ENCODE data around the gene CTTN.
A peak's percentile ranks its signal among the peaks of the same experiment; 100 is the strongest.
"Not testable (repeated sequence)": the region's sequence is repeated elsewhere in the genome, so short reads cannot be mapped to it uniquely, and the experiment has no call there.

The CTTN gene

GRCh38 chr11:70381350-70381749 lies 17.0 kb upstream of the CTTN start:
- H3K4me1 ChIP-seq (ENCODE audit: insufficient read depth, insufficient read length), result peaks cover 4% of the 10 kb centered on the region
- DNase-seq (ENCODE audit: low read depth, low spot score), result no peak
- TF ChIP-seq ZNF274 (IDR thresholded peaks at IDR 0.05; ENCODE audit: low read depth, low read length), result no peak
- TF ChIP-seq SUZ12 (IDR thresholded peaks at IDR 0.05; ENCODE audit: extremely low read depth, insufficient read depth, insufficient read length), result no peak
- no peak for TF ChIP-seq YY1 (IDR thresholded peaks at IDR 0.05; ENCODE audit: insufficient read depth, insufficient read length)
- H3K9ac ChIP-seq (ENCODE audit: insufficient read length, low read depth), result no peak overlapping the region
- H3K27me3 ChIP-seq (ENCODE audit: insufficient read depth, insufficient read length), result no peaks in the 10 kb centered on the region
- no peak overlapping the region for H3K4me3 ChIP-seq (ENCODE audit: insufficient read length, low read depth)
- H3K9me3 ChIP-seq (ENCODE audit: insufficient read depth, low read length), result no peaks in the 10 kb centered on the region
- H3K36me3 ChIP-seq (ENCODE audit: insufficient read depth, insufficient read length, low read length), result peaks cover 60% of the 10 kb centered on the region

- Histone ChIP-seq H3K36me3 (ENCODE audit: insufficient read depth, insufficient read length, low read length) (peaks cover 53% of the 10 kb centered on the region), H3K4me1 (ENCODE audit: insufficient read depth, insufficient read length) (peaks cover 4% of the 10 kb centered on the region), H3K9me3 (ENCODE audit: insufficient read depth, low read length) (no peaks in the 10 kb centered on the region), H3K27me3 (ENCODE audit: insufficient read depth, insufficient read length) (no peaks in the 10 kb centered on the region), H3K4me3 (ENCODE audit: insufficient read length, low read depth) (no peak overlapping the region), H3K9ac (ENCODE audit: insufficient read length, low read depth) (peak overlapping the region; percentile 32)
- no peak for TF ChIP-seq ZNF274 (IDR thresholded peaks at IDR 0.05; ENCODE audit: low read depth, low read length)
- no peak for TF ChIP-seq SUZ12 (IDR thresholded peaks at IDR 0.05; ENCODE audit: extremely low read depth, insufficient read depth, insufficient read length)
- TF ChIP-seq YY1 (IDR thresholded peaks at IDR 0.05; ENCODE audit: insufficient read depth, insufficient read length), result no peak
- DNase-seq (ENCODE audit: low read depth, low spot score), result no peak
Measured at GRCh38 chr11:70381872-70382861, 16.2 kb upstream of the CTTN start.

- no peaks in the 10 kb centered on the region for H3K9me3 ChIP-seq (ENCODE audit: insufficient read depth, low read length)
- no peak overlapping the region for H3K9ac ChIP-seq (ENCODE audit: insufficient read length, low read depth)
- H3K4me3 ChIP-seq (ENCODE audit: insufficient read length, low read depth), result no peak overlapping the region
- no peaks in the 10 kb centered on the region for H3K27me3 ChIP-seq (ENCODE audit: insufficient read depth, insufficient read length)
- peaks cover 4% of the 10 kb centered on the region for H3K4me1 ChIP-seq (ENCODE audit: insufficient read depth, insufficient read length)
- H3K36me3 ChIP-seq (ENCODE audit: insufficient read depth, insufficient read length, low read length), result peaks cover 41% of the 10 kb centered on the region
- no peak for TF ChIP-seq ZNF274 (IDR thresholded peaks at IDR 0.05; ENCODE audit: low read depth, low read length)
- TF ChIP-seq YY1 (IDR thresholded peaks at IDR 0.05; ENCODE audit: insufficient read depth, insufficient read length), result no peak
- no peak for TF ChIP-seq SUZ12 (IDR thresholded peaks at IDR 0.05; ENCODE audit: extremely low read depth, insufficient read depth, insufficient read length)
- DNase-seq (ENCODE audit: low read depth, low spot score), result no peak
Measured at GRCh38 chr11:70383664-70384565, 14.4 kb upstream of the CTTN start.

GRCh38 chr11:70384566-70385152 lies 13.7 kb upstream of the CTTN start:
- TF ChIP-seq SUZ12 (IDR thresholded peaks at IDR 0.05; ENCODE audit: extremely low read depth, insufficient read depth, insufficient read length) (no peak), ZNF274 (IDR thresholded peaks at IDR 0.05; ENCODE audit: low read depth, low read length) (no peak), YY1 (IDR thresholded peaks at IDR 0.05; ENCODE audit: insufficient read depth, insufficient read length) (no peak)
- Histone ChIP-seq H3K36me3 (ENCODE audit: insufficient read depth, insufficient read length, low read length) (peaks cover 38% of the 10 kb centered on the region), H3K9ac (ENCODE audit: insufficient read length, low read depth) (no peak overlapping the region), H3K4me1 (ENCODE audit: insufficient read depth, insufficient read length) (peaks cover 4% of the 10 kb centered on the region), H3K9me3 (ENCODE audit: insufficient read depth, low read length) (no peaks in the 10 kb centered on the region), H3K4me3 (ENCODE audit: insufficient read length, low read depth) (no peak overlapping the region), H3K27me3 (ENCODE audit: insufficient read depth, insufficient read length) (no peaks in the 10 kb centered on the region)
- DNase-seq (ENCODE audit: low read depth, low spot score), result no peak

- no peak overlapping the region for H3K4me3 ChIP-seq (ENCODE audit: insufficient read length, low read depth)
- no peaks in the 10 kb centered on the region for H3K9me3 ChIP-seq (ENCODE audit: insufficient read depth, low read length)
- no peak for DNase-seq (ENCODE audit: low read depth, low spot score)
- peaks cover 8% of the 10 kb centered on the region for H3K4me1 ChIP-seq (ENCODE audit: insufficient read depth, insufficient read length)
- H3K27me3 ChIP-seq (ENCODE audit: insufficient read depth, insufficient read length), result no peaks in the 10 kb centered on the region
- TF ChIP-seq SUZ12 (IDR thresholded peaks at IDR 0.05; ENCODE audit: extremely low read depth, insufficient read depth, insufficient read length) (no peak), YY1 (IDR thresholded peaks at IDR 0.05; ENCODE audit: insufficient read depth, insufficient read length) (no peak), ZNF274 (IDR thresholded peaks at IDR 0.05; ENCODE audit: low read depth, low read length) (no peak)
- H3K9ac ChIP-seq (ENCODE audit: insufficient read length, low read depth), result no peak overlapping the region
- peaks cover 34% of the 10 kb centered on the region for H3K36me3 ChIP-seq (ENCODE audit: insufficient read depth, insufficient read length, low read length)
Measured at GRCh38 chr11:70387564-70387963, 10.8 kb upstream of the CTTN start.

- Histone ChIP-seq H3K4me1 (ENCODE audit: insufficient read depth, insufficient read length) (peaks cover 8% of the 10 kb centered on the region), H3K36me3 (ENCODE audit: insufficient read depth, insufficient read length, low read length) (peaks cover 36% of the 10 kb centered on the region), H3K27me3 (ENCODE audit: insufficient read depth, insufficient read length) (no peaks in the 10 kb centered on the region), H3K4me3 (ENCODE audit: insufficient read length, low read depth) (no peak overlapping the region), H3K9ac (ENCODE audit: insufficient read length, low read depth) (no peak overlapping the region), H3K9me3 (ENCODE audit: insufficient read depth, low read length) (no peaks in the 10 kb centered on the region)
- DNase-seq (ENCODE audit: low read depth, low spot score), result no peak
- TF ChIP-seq ZNF274 (IDR thresholded peaks at IDR 0.05; ENCODE audit: low read depth, low read length) (no peak), SUZ12 (IDR thresholded peaks at IDR 0.05; ENCODE audit: extremely low read depth, insufficient read depth, insufficient read length) (no peak), YY1 (IDR thresholded peaks at IDR 0.05; ENCODE audit: insufficient read depth, insufficient read length) (no peak)
Measured at GRCh38 chr11:70389201-70389600, 9.1 kb upstream of the CTTN start.

- H3K4me1 ChIP-seq (ENCODE audit: insufficient read depth, insufficient read length); H3K27me3 ChIP-seq (ENCODE audit: insufficient read depth, insufficient read length); DNase-seq (ENCODE audit: low read depth, low spot score); H3K4me3 ChIP-seq (ENCODE audit: insufficient read length, low read depth); H3K9me3 ChIP-seq (ENCODE audit: insufficient read depth, low read length); H3K9ac ChIP-seq (ENCODE audit: insufficient read length, low read depth): not testable (repeated sequence)
- H3K36me3 ChIP-seq (ENCODE audit: insufficient read depth, insufficient read length, low read length), result peaks cover 36% of the 10 kb centered on the region
Measured at GRCh38 chr11:70390882-70391281, 7.4 kb upstream of the CTTN start.

All from NT2/D1 (cell line).